Chondrocyte (in vitro differentiated cells): ENCODE results near the gene ZSWIM9. TPM values are rescaled to one million over a fixed set of nuclear protein-coding genes. Genes with fewer than 3 reads are reported as not detected.

ENCODE experiments used
- DNase-seq: peaks from one replicate; pipeline ENCODE4 v3.0.0; 2021; ENCODE audit warnings: mixed read lengths, low spot score
- H3K27ac Mint-ChIP-seq: one replicate; pipeline ENCODE4 v1.8.0; 2021; ENCODE audit warnings: mild to moderate bottlenecking, moderate library complexity, mixed read lengths; ENCODE audit not compliant: unreplicated experiment
- H3K27me3 Mint-ChIP-seq: 2 replicates; pipeline ENCODE4 v1.8.0; 2021; ENCODE audit warnings: low read depth, mixed read lengths
- H3K36me3 Mint-ChIP-seq: 2 replicates; pipeline ENCODE4 v1.8.0; 2021; ENCODE audit warnings: low read depth, mixed read lengths
- H3K4me1 Mint-ChIP-seq: 2 replicates; pipeline ENCODE4 v1.8.0; 2021; ENCODE audit warnings: low read depth, mild to moderate bottlenecking, mixed read lengths
- H3K4me3 Mint-ChIP-seq: one replicate; pipeline ENCODE4 v1.8.0; 2021; ENCODE audit warnings: mild to moderate bottlenecking, moderate library complexity, mixed read lengths; ENCODE audit not compliant: unreplicated experiment
- H3K9me3 Mint-ChIP-seq: 2 replicates; pipeline ENCODE4 v1.8.0; 2021; ENCODE audit warnings: low read depth, mixed read lengths
- CTCF ChIP-seq: fragments of 200-600 bp; sonication (generic); IDR thresholded peaks from 2 replicates; pipeline ENCODE4 v1.5.0; 2021; ENCODE audit warnings: antibody characterized with exemption, mild to moderate bottlenecking, moderate library complexity
- total RNA-seq: library from RNA; stranded (reverse); gene quantifications from 3 replicates; pipeline ENCODE4 v1.2.1, GENCODE V29; 2021

Gene ZSWIM9
- total RNA-seq, 1 donor from 2014 or later, result 5.0 TPM

- no peak for DNase-seq
- peaks cover 4% of the 10 kb centered on the region for H3K36me3 Mint-ChIP-seq
- H3K4me3 Mint-ChIP-seq, result no peak overlapping the region
- no peak for TF ChIP-seq CTCF
- no peak overlapping the region for H3K27ac Mint-ChIP-seq
- H3K4me1 Mint-ChIP-seq, result peaks cover 4% of the 10 kb centered on the region
- peaks cover 3% of the 10 kb centered on the region for H3K9me3 Mint-ChIP-seq
- H3K27me3 Mint-ChIP-seq, result no peaks in the 10 kb centered on the region
These were observed 20.4 kb downstream of the ZSWIM9 start for GRCh38 chr19:48190885-48191284.

GRCh38 chr19:48192750-48193149 is 22.3 kb downstream of the ZSWIM9 start:
- no peak for DNase-seq
- Mint-ChIP-seq H3K27me3 (no peaks in the 10 kb centered on the region), H3K36me3 (peaks cover 4% of the 10 kb centered on the region), H3K4me3 (no peak overlapping the region), H3K9me3 (peaks cover 3% of the 10 kb centered on the region), H3K27ac (no peak overlapping the region), H3K4me1 (peaks cover 4% of the 10 kb centered on the region)
- no peak for TF ChIP-seq CTCF

GRCh38 chr19:48194041-48194843 is 23.8 kb downstream of the ZSWIM9 start:
- Mint-ChIP-seq H3K36me3 (peaks cover 1% of the 10 kb centered on the region), H3K27ac (no peak overlapping the region), H3K4me1 (peaks cover 4% of the 10 kb centered on the region), H3K4me3 (no peak overlapping the region), H3K9me3 (no peaks in the 10 kb centered on the region), H3K27me3 (no peaks in the 10 kb centered on the region)
- peak; percentile 78 for TF ChIP-seq CTCF
- DNase-seq, result peak; percentile 89

- Mint-ChIP-seq H3K4me1 (peaks cover 3% of the 10 kb centered on the region), H3K27me3 (no peaks in the 10 kb centered on the region), H3K27ac (no peak overlapping the region), H3K9me3 (no peaks in the 10 kb centered on the region), H3K4me3 (no peak overlapping the region), H3K36me3 (no peaks in the 10 kb centered on the region)
- peak; percentile 87 for DNase-seq
- TF ChIP-seq CTCF, result no peak
These were observed 24.7 kb downstream of the ZSWIM9 start for GRCh38 chr19:48194844-48195830.

- Mint-ChIP-seq H3K36me3 (no peaks in the 10 kb centered on the region), H3K4me3 (no peak overlapping the region)
These were observed 25.9 kb downstream of the ZSWIM9 start for GRCh38 chr19:48196321-48196763.

More at GRCh38 chr19:48196321-48196763, 25.9 kb downstream of the ZSWIM9 start:
- no peak for TF ChIP-seq CTCF
- no peaks in the 10 kb centered on the region for H3K27me3 Mint-ChIP-seq
- no peak overlapping the region for H3K27ac Mint-ChIP-seq
- no peaks in the 10 kb centered on the region for H3K4me1 Mint-ChIP-seq
- DNase-seq, result peak; percentile 83
- H3K9me3 Mint-ChIP-seq, result no peaks in the 10 kb centered on the region
